ENCODE data around the gene EIF5. TPM values are rescaled to one million over a fixed set of nuclear protein-coding genes. Genes with fewer than 3 reads are reported as not detected.

Gene EIF5
- total RNA-seq, 1 experiment from 2014 or later: 392 TPM

GRCh38 chr14:103347091-103347815, 13.2 kb downstream of the EIF5 start:
- Histone ChIP-seq H3K9me3 (no peaks in the 10 kb centered on the region), H3K4me3 (ENCODE audit: low read depth, low read length) (no peak overlapping the region), H3K27me3 (replicated peaks; ENCODE audit: control insufficient read depth, insufficient read depth, low read length) (no peaks in the 10 kb centered on the region), H3K36me3 (ENCODE audit: control insufficient read depth, insufficient read depth, low read length) (peaks cover under 1% of the 10 kb centered on the region), H3K4me1 (peaks cover 7% of the 10 kb centered on the region; the same call in 1 of the 2 replicates)
- H3K4me3 Mint-ChIP-seq (ENCODE audit: unreplicated experiment): no peak overlapping the region
- BruUV-seq (replicated peaks): no TSS peak
- CTCF ChIA-PET: no interaction called here
- H3K27me3 Mint-ChIP-seq (ENCODE audit: insufficient read depth, unreplicated experiment): no peaks in the 10 kb centered on the region
- H3K36me3 Mint-ChIP-seq (ENCODE audit: insufficient read depth, unreplicated experiment): peaks cover 54% of the 10 kb centered on the region
- H3K9me3 Mint-ChIP-seq (ENCODE audit: unreplicated experiment): no peaks in the 10 kb centered on the region
- H3K4me1 Mint-ChIP-seq (ENCODE audit: low read depth, unreplicated experiment): no peaks in the 10 kb centered on the region
- intact Hi-C loops (cut with micrococcal nuclease; ENCODE audit: unreplicated experiment): no loop called here
- no peak for DNase-seq
- H3K27ac Mint-ChIP-seq (ENCODE audit: unreplicated experiment): no peak overlapping the region
- POLR2A ChIA-PET: interaction anchor here (1.9 kb wide), 1 partner anchor 13 kb away, joined by 7 read pairs; the partner anchor contains the start of gene EIF5
- TF ChIP-seq CTCF (IDR thresholded peaks at IDR 0.05; ENCODE audit: insufficient read depth in 1 of 2, low read depth in 1 of 2, low read length in 1 of 2, severe bottlenecking in 1 of 2, unreplicated experiment in 1 of 2): no peak

GRCh38 chr14:103348154-103348553, 14.1 kb downstream of the EIF5 start:
- POLR2A ChIA-PET: no interaction called here
- BruUV-seq (replicated peaks): no TSS peak
- no peak for DNase-seq
- intact Hi-C loops (cut with micrococcal nuclease; ENCODE audit: unreplicated experiment): no loop called here
- Mint-ChIP-seq H3K27ac (ENCODE audit: unreplicated experiment) (no peak overlapping the region), H3K4me3 (ENCODE audit: unreplicated experiment) (no peak overlapping the region), H3K4me1 (ENCODE audit: low read depth, unreplicated experiment) (no peaks in the 10 kb centered on the region), H3K27me3 (ENCODE audit: insufficient read depth, unreplicated experiment) (peaks cover 2% of the 10 kb centered on the region), H3K9me3 (ENCODE audit: unreplicated experiment) (no peaks in the 10 kb centered on the region), H3K36me3 (ENCODE audit: insufficient read depth, unreplicated experiment) (peaks cover 45% of the 10 kb centered on the region)
- Histone ChIP-seq H3K4me3 (ENCODE audit: low read depth, low read length) (no peak overlapping the region), H3K9me3 (no peaks in the 10 kb centered on the region), H3K36me3 (ENCODE audit: control insufficient read depth, insufficient read depth, low read length) (no peaks in the 10 kb centered on the region; the same call in none of the 2 replicates), H3K27me3 (replicated peaks; ENCODE audit: control insufficient read depth, insufficient read depth, low read length) (no peaks in the 10 kb centered on the region), H3K4me1 (peaks cover 7% of the 10 kb centered on the region; the same call in 1 of the 2 replicates)
- CTCF ChIA-PET: no interaction called here
- no peak for TF ChIP-seq CTCF (IDR thresholded peaks at IDR 0.05; ENCODE audit: insufficient read depth in 1 of 2, low read depth in 1 of 2, low read length in 1 of 2, severe bottlenecking in 1 of 2, unreplicated experiment in 1 of 2)

DNA sequence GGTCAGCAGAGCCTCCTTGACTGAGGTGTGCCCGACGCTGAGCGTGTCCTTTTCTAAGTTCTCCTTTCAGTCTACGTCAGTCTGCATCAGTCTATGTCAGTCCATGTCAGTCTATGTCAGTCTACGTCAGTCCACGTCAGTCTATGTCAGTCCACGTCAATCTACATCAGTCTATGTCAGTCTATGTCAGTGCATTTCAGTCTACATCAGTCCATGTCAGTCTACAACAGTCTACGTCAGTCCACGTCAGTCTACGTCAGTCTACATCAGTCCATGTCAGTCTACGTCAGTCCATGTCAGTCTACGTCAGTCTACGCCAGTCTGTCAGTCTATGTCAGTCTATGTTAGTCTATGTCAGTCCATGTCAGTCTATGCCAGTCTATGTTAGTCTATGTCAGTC, 15.9 kb downstream of the EIF5 start:
- Mint-ChIP-seq H3K36me3 (ENCODE audit: insufficient read depth, unreplicated experiment) (peaks cover 27% of the 10 kb centered on the region), H3K27ac (ENCODE audit: unreplicated experiment) (no peak overlapping the region), H3K27me3 (ENCODE audit: insufficient read depth, unreplicated experiment) (peaks cover 2% of the 10 kb centered on the region), H3K9me3 (ENCODE audit: unreplicated experiment) (no peaks in the 10 kb centered on the region), H3K4me3 (ENCODE audit: unreplicated experiment) (no peak overlapping the region), H3K4me1 (ENCODE audit: low read depth, unreplicated experiment) (no peaks in the 10 kb centered on the region)
- intact Hi-C loops (cut with micrococcal nuclease; ENCODE audit: unreplicated experiment): loop anchor here (5.0 kb wide), 1 partner anchor 37 kb away; the partner anchor contains the start of gene MARK3
- Histone ChIP-seq H3K4me1 (no peaks in the 10 kb centered on the region), H3K9me3 (no peaks in the 10 kb centered on the region), H3K36me3 (ENCODE audit: control insufficient read depth, insufficient read depth, low read length) (no peaks in the 10 kb centered on the region), H3K27me3 (replicated peaks; ENCODE audit: control insufficient read depth, insufficient read depth, low read length) (no peaks in the 10 kb centered on the region), H3K4me3 (ENCODE audit: low read depth, low read length) (no peak overlapping the region)
- BruUV-seq (replicated peaks): no TSS peak
- CTCF ChIA-PET: no interaction called here
- no peak for TF ChIP-seq CTCF (IDR thresholded peaks at IDR 0.05; ENCODE audit: insufficient read depth in 1 of 2, low read depth in 1 of 2, low read length in 1 of 2, severe bottlenecking in 1 of 2, unreplicated experiment in 1 of 2)
- POLR2A ChIA-PET: no interaction called here
- DNase-seq: no peak
